CD14-positive monocyte (primary cell): ENCODE results near the gene ZNF689. TPM values are rescaled to one million over a fixed set of nuclear protein-coding genes. Genes with fewer than 3 reads are reported as not detected.

Experiments
- DNase-seq, 3 donors: peaks; one replicate each; pipeline ENCODE4 v3.0.0-alpha.2; 2011 to 2022
- H2AFZ ChIP-seq: 2 replicates; pipeline ENCODE4 v1.6.0; 2012; ENCODE audit warnings: mild to moderate bottlenecking, low read depth, low read length, inconsistent platforms; ENCODE audit not compliant: insufficient read depth, poor library complexity, severe bottlenecking
- H3K27ac ChIP-seq, 2 donors: 1 replicate in 1 of 2; 2 replicates in 1 of 2; pipeline ENCODE4 v1.5.1; 2012 to 2013; ENCODE audit warnings: low read length in 2 of 2, control low read depth in 1 of 2, inconsistent platforms in 1 of 2, low read depth in 1 of 2, mild to moderate bottlenecking in 1 of 2
- H3K27me3 ChIP-seq, 2 donors: one replicate each; pipeline versions ENCODE4 v1.6.0 to v1.6.1; 2011 to 2013; ENCODE audit warnings: low read length in 2 of 2; ENCODE audit not compliant: control insufficient read depth in 2 of 2, insufficient read depth in 2 of 2
- H3K36me3 ChIP-seq, 2 donors: replicated peaks in 1 of 2; 1 replicate in 1 of 2; 2 replicates in 1 of 2; pipeline versions ENCODE4 v1.5.1 to v1.6.1; 2012 to 2013; ENCODE audit warnings: low read length in 2 of 2, control low read depth in 1 of 2, inconsistent platforms in 1 of 2, mild to moderate bottlenecking in 1 of 2; ENCODE audit not compliant: insufficient read depth in 2 of 2, control insufficient read depth in 1 of 2
- H3K4me1 ChIP-seq, 2 donors: 1 replicate in 1 of 2; 2 replicates in 1 of 2; pipeline versions ENCODE4 v1.5.1 to v1.6.1; 2012 to 2013; ENCODE audit warnings: low read length in 2 of 2, control low read depth in 1 of 2, inconsistent platforms in 1 of 2, mild to moderate bottlenecking in 1 of 2, moderate library complexity in 1 of 2; ENCODE audit not compliant: insufficient read depth in 2 of 2, control insufficient read depth in 1 of 2
- H3K4me2 ChIP-seq: replicated peaks from 2 replicates; pipeline ENCODE3; 2012; ENCODE audit warnings: low read length, moderate library complexity, mild to moderate bottlenecking; ENCODE audit not compliant: poor library complexity, severe bottlenecking; ENCODE audit errors: extremely low read depth
- H3K4me3 ChIP-seq, 3 experiments: fragments of 200-600 bp in 1 of 3; sonication (generic) in 1 of 3; replicated peaks in 1 of 3; 1 replicate in 2 of 3; 2 replicates in 1 of 3; pipeline ENCODE4 v1.5.1; 2011 to 2013; ENCODE audit warnings: low read length in 3 of 3, mild to moderate bottlenecking in 3 of 3, control low read depth in 2 of 3, low read depth in 2 of 3, inconsistent platforms in 1 of 3, moderate library complexity in 1 of 3
- H3K79me2 ChIP-seq: 2 replicates; pipeline ENCODE4 v1.6.0; 2012; ENCODE audit warnings: mild to moderate bottlenecking, control low read depth, inconsistent platforms, low read length, moderate library complexity; ENCODE audit not compliant: insufficient read depth
- H3K9ac ChIP-seq: 2 replicates; pipeline ENCODE4 v1.6.0; 2017; ENCODE audit warnings: low read length, mild to moderate bottlenecking; ENCODE audit not compliant: insufficient read depth, poor library complexity, severe bottlenecking
- H3K9me3 ChIP-seq, 2 donors: replicated peaks in 1 of 2; 1 replicate in 1 of 2; 2 replicates in 1 of 2; pipeline versions ENCODE4 v1.5.1 to v1.6.1; 2012 to 2013; ENCODE audit warnings: low read length in 2 of 2, control low read depth in 1 of 2; ENCODE audit not compliant: control insufficient read depth in 1 of 2, insufficient read depth in 1 of 2
- H4K20me1 ChIP-seq: 2 replicates; pipeline ENCODE4 v1.6.0; 2012; ENCODE audit warnings: mild to moderate bottlenecking, low read length, control low read depth, moderate library complexity; ENCODE audit not compliant: insufficient read depth
- H3K27ac Mint-ChIP-seq, 7 donors: one replicate each; pipeline ENCODE4 v1.8.0; 2020; ENCODE audit warnings: mild to moderate bottlenecking in 7 of 7, mixed read lengths in 7 of 7, moderate library complexity in 6 of 7, inconsistent platforms in 2 of 7
- H3K27me3 Mint-ChIP-seq, 3 donors: one replicate each; pipeline ENCODE4 v1.8.0; 2021 to 2022; ENCODE audit warnings: low read depth in 3 of 3, mild to moderate bottlenecking in 3 of 3, mixed read lengths in 3 of 3, moderate library complexity in 3 of 3, inconsistent platforms in 1 of 3
- H3K36me3 Mint-ChIP-seq, 2 donors: one replicate each; pipeline ENCODE4 v1.8.0; 2020; ENCODE audit warnings: mixed read lengths in 2 of 2, inconsistent platforms in 1 of 2, mild to moderate bottlenecking in 1 of 2
- H3K4me1 Mint-ChIP-seq: one replicate; pipeline ENCODE4 v1.8.0; 2020; ENCODE audit warnings: mild to moderate bottlenecking, mixed read lengths
- H3K4me3 Mint-ChIP-seq, 2 donors: one replicate each; pipeline ENCODE4 v1.8.0; 2020; ENCODE audit warnings: mild to moderate bottlenecking in 2 of 2, mixed read lengths in 2 of 2, moderate library complexity in 1 of 2
- H3K9me3 Mint-ChIP-seq, 7 donors: one replicate each; pipeline ENCODE4 v1.8.0; 2020 to 2022; ENCODE audit warnings: mixed read lengths in 7 of 7, mild to moderate bottlenecking in 6 of 7, moderate library complexity in 6 of 7, inconsistent platforms in 2 of 7
- CTCF ChIP-seq: fragments of 200-600 bp; IDR thresholded peaks from one replicate; pipeline ENCODE4 v1.8.0; 2022; ENCODE audit warnings: antibody characterized with exemption, mild to moderate bottlenecking
- WGBS: methylation state at CpG from one replicate; pipeline ENCODE4 v1.1.5; 2013; ENCODE audit warnings: missing lambda C conversion rate; ENCODE audit not compliant: insufficient coverage; 5-methylcytosine and 5-hydroxymethylcytosine counted together
- intact Hi-C, 2 donors: fragments of 100-400 bp; cut with micrococcal nuclease; formaldehyde crosslinking; loops; one replicate each; pipeline versions ENCODE4 v1.15.0 to v1.15.1; 2023
- polyA plus RNA-seq, 3 donors: library from polyadenylated mRNA; depleted of rRNA in 1 of 3; unstranded in 2 of 3; stranded (reverse) in 1 of 3; fragments of 300-500 nt in 2 of 3; fragments of >200 nt in 1 of 3; fragmentation: Illumina TruSeq in 2 of 3; gene quantifications; 1 replicate in 2 of 3; 2 replicates in 1 of 3; pipeline ENCODE4 v1.2.3, GENCODE V29; 2012 to 2021

ZNF689 gene
- polyA plus RNA-seq, 3 donors, result 4.1 to 11.2 (median 8.0) TPM

- H3K79me2 ChIP-seq, result peaks cover 32% of the 10 kb centered on the region
- intact Hi-C loops, result loop anchor here in 1 of 2 donors (10.0 kb wide), 1 partner anchor 60 kb away; the partner anchor contains the start of gene ZNF689
- H3K4me2 ChIP-seq, result no peak overlapping the region
- Mint-ChIP-seq H3K27ac (no peak overlapping the region), H3K4me3 (no peak overlapping the region), H3K9me3 (no peaks in the 10 kb centered on the region), H3K36me3 (peaks cover 17 to 30% of the 10 kb centered on the region in 2 donors), H3K27me3 (peaks cover 0 to 2% (median 0%) of the 10 kb centered on the region in 3 donors), H3K4me1 (peaks cover 36% of the 10 kb centered on the region)
- peaks cover 32 to 40% of the 10 kb centered on the region in 2 donors for H3K4me1 ChIP-seq
- H4K20me1 ChIP-seq, result peaks cover 6% of the 10 kb centered on the region
- TF ChIP-seq CTCF, result no peak
- no peak for DNase-seq
- no peak overlapping the region for H3K4me3 ChIP-seq
- H3K9ac ChIP-seq, result no peak overlapping the region
- no peak overlapping the region for H2AFZ ChIP-seq
- peaks cover 12 to 16% of the 10 kb centered on the region in 2 donors for H3K36me3 ChIP-seq
- H3K27me3 ChIP-seq, result no peaks in the 10 kb centered on the region
- 93% methylated on average over 18 of the region's 18 CpGs for WGBS
- H3K9me3 ChIP-seq, result no peaks in the 10 kb centered on the region
- H3K27ac ChIP-seq, result no peak overlapping the region
Observed at GRCh38 chr16:30554557-30555314, 55.5 kb downstream of the ZNF689 start.

- Histone ChIP-seq H3K9me3 (no peaks in the 10 kb centered on the region), H3K4me1 (peaks cover 19 to 27% of the 10 kb centered on the region in 2 donors)
- peaks cover 23% of the 10 kb centered on the region for H3K4me1 Mint-ChIP-seq
Observed at GRCh38 chr16:30553393-30553899, 56.7 kb downstream of the ZNF689 start.

More at GRCh38 chr16:30553393-30553899, 56.7 kb downstream of the ZNF689 start:
- Histone ChIP-seq H3K27me3 (no peaks in the 10 kb centered on the region), H3K79me2 (peaks cover 32% of the 10 kb centered on the region), H3K36me3 (peaks cover 12 to 16% of the 10 kb centered on the region in 2 donors), H2AFZ (peak overlapping the region; percentile 19), H3K4me2 (no peak overlapping the region), H4K20me1 (peaks cover 6% of the 10 kb centered on the region), H3K27ac (peak overlapping the region in 1 of 2 donors; percentile 10), H3K4me3 (no peak overlapping the region), H3K9ac (no peak overlapping the region)
- no peak for TF ChIP-seq CTCF
- Mint-ChIP-seq H3K36me3 (peaks cover 18 to 34% of the 10 kb centered on the region in 2 donors), H3K4me3 (peak overlapping the region in 1 of 2 donors; percentile 31), H3K27me3 (peaks cover 0 to 2% (median 0%) of the 10 kb centered on the region in 3 donors), H3K27ac (peak overlapping the region in 3 of 7 donors; percentile 21 to 62 (median 50)), H3K9me3 (no peaks in the 10 kb centered on the region)
- intact Hi-C loops, result loop anchor here in 1 of 2 donors (10.0 kb wide), 1 partner anchor 61 kb away; the partner anchor contains the start of gene ZNF689
- no CpG with 5 or more reads among the region's 2 CpGs for WGBS
- DNase-seq, result peak in 1 of 3 donors; percentile 37
